Naive thymus-derived CD8-positive, alpha-beta T cell (primary cell): Measurements from ENCODE around the gene FRMD6. TPM values are rescaled to one million over a fixed set of nuclear protein-coding genes. Genes with fewer than 3 reads are reported as not detected.

Experiments
- ATAC-seq, 2 donors: fragments of 150-1000 bp; cut with Tn5 transposase in 1 of 2; sonication (Bioruptor Pico), chemical (Tn5 transposase) in 1 of 2; 1 replicate in 1 of 2; 2 replicates in 1 of 2; pipeline ENCODE4 v1.10.0; 2021; ENCODE audit warnings: mild to moderate bottlenecking in 2 of 2, moderate library complexity in 2 of 2
- POLR2A ChIA-PET: fragments of 350-600 bp; sonication (Branson Sonifier 250); formaldehyde crosslinking; loops from one replicate; lab custom pipeline; 2021; ENCODE audit warnings: antibody characterized with exemption; lab: Charles Lee
- DNase-seq, 10 donors: peaks; one replicate each; pipeline versions ENCODE4 v3.0.0 to v3.0.0-alpha.2; 2020 to 2022
- H3K27ac Mint-ChIP-seq, 10 donors: one replicate each; pipeline ENCODE4 v1.8.0; 2020 to 2022; ENCODE audit warnings: mild to moderate bottlenecking in 10 of 10, mixed read lengths in 10 of 10, moderate library complexity in 4 of 10, inconsistent platforms in 1 of 10
- H3K27me3 Mint-ChIP-seq, 5 donors: one replicate each; pipeline ENCODE4 v1.8.0; 2021 to 2022; ENCODE audit warnings: mixed read lengths in 5 of 5
- H3K36me3 Mint-ChIP-seq, 3 donors: one replicate each; pipeline ENCODE4 v1.8.0; 2020 to 2022; ENCODE audit warnings: mixed read lengths in 3 of 3, mild to moderate bottlenecking in 2 of 3, inconsistent platforms in 1 of 3
- H3K4me1 Mint-ChIP-seq, 4 donors: one replicate each; pipeline ENCODE4 v1.8.0; 2021 to 2022; ENCODE audit warnings: mixed read lengths in 4 of 4
- H3K4me3 Mint-ChIP-seq, 10 donors: one replicate each; pipeline ENCODE4 v1.8.0; 2020 to 2022; ENCODE audit warnings: mild to moderate bottlenecking in 10 of 10, mixed read lengths in 10 of 10, moderate library complexity in 6 of 10, inconsistent platforms in 1 of 10
- H3K9me3 Mint-ChIP-seq, 9 donors: one replicate each; pipeline ENCODE4 v1.8.0; 2020 to 2022; ENCODE audit warnings: mixed read lengths in 9 of 9, mild to moderate bottlenecking in 3 of 9, inconsistent platforms in 1 of 9, moderate library complexity in 1 of 9
- polyA plus RNA-seq, 3 donors: library from polyadenylated mRNA; unstranded; fragments of 300-500 nt; fragmentation: Illumina TruSeq; gene quantifications; one replicate each; pipeline ENCODE4 v1.2.3, GENCODE V29; 2021
- total RNA-seq, 8 experiments: library from RNA in 2 of 8; stranded (reverse) in 2 of 8; gene quantifications; one replicate each; pipeline ENCODE4 v1.2.3 and lab custom pipeline; 2021 to 2026

FRMD6 gene
- total and polyA plus RNA-seq, 5 experiments from 2014 or later, result 0.15 to 4.2 (median 0.44) TPM

DNA sequence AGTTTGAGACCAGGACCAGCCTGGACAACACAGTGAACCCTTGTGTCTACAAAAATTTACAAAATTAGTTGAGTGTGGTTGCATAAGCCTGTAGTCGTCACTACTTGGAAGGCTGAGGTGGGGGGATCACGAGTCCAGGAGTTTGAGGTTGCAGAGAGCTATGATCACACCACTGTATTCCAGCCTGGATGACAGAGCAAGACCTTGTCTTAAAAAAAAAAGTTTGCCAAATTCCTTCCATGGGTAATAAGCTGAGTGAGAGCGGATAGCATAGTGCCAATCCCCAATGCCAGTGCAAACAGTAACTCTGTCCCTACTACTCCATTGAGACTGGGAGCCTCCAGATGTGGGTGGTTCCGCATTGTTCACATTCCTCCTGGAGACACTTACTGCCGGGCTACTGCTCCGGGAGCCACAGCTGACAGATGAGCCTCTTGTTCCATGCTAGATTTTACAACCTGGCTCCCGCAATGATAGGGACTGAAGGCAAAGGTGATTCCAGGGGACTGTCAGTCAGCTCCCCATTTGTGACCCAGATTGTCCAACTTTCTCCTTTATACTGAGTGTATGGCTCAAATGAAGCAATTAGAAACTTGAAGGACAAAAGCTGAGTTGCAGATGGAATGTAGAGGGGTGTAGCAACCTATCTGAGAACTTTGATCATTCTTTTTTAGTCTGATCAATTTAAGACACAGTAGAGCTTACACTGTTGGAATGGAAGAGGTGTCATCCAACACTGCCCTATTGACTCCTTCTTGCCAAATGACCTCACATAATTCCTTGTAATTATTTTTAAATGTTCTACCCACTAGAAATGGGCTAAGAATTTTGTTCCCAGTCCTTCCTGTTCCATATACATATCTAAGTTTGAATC lies 13.4 kb upstream of the FRMD6 start:
- ATAC-seq, result no peak
- peak overlapping the region in 1 of 10 donors; percentile 20 for H3K4me3 Mint-ChIP-seq
- no peaks in the 10 kb centered on the region for H3K9me3 Mint-ChIP-seq
- no peaks in the 10 kb centered on the region for H3K36me3 Mint-ChIP-seq
- no peaks in the 10 kb centered on the region for H3K4me1 Mint-ChIP-seq
- peaks cover 8 to 28% (median 18%) of the 10 kb centered on the region in 5 donors for H3K27me3 Mint-ChIP-seq
- DNase-seq, result no peak
- H3K27ac Mint-ChIP-seq, result no peak overlapping the region
- POLR2A ChIA-PET, result no interaction called here

- no peaks in the 10 kb centered on the region for H3K9me3 Mint-ChIP-seq
- H3K4me1 Mint-ChIP-seq, result peaks cover 0 to 2% (median 0%) of the 10 kb centered on the region in 4 donors
- no peak overlapping the region for H3K4me3 Mint-ChIP-seq
- H3K27me3 Mint-ChIP-seq, result peaks cover 6 to 28% (median 13%) of the 10 kb centered on the region in 5 donors
- ATAC-seq (no peak), DNase-seq (no peak)
- H3K36me3 Mint-ChIP-seq, result no peaks in the 10 kb centered on the region
- no peak overlapping the region for H3K27ac Mint-ChIP-seq
- POLR2A ChIA-PET, result no interaction called here
Observed at GRCh38 chr14:51639668-51640316, 11.9 kb upstream of the FRMD6 start.

DNA sequence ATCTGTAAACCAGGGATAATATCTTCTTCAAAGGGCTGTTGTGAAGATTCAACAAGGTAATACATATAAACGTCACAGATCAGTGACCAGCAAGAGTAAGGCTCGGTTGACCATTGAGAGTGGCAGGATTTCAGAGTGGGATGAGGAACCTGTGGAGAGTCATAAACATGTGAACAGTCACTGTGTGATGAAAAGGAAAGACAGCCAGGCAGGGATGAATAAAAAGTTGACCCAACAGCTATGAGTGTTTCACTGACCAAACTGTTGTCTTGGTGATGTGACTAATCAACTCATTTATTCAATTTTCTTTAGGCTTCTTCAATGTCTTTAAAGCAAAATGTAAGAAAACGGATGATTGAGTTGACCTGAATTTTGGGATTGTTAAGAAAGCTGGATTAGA lies 8.6 kb upstream of the FRMD6 start:
- no peaks in the 10 kb centered on the region for H3K36me3 Mint-ChIP-seq
- H3K27ac Mint-ChIP-seq, result no peak overlapping the region
- H3K4me1 Mint-ChIP-seq, result peaks cover 0 to 2% (median 0%) of the 10 kb centered on the region in 4 donors
- no peak overlapping the region for H3K4me3 Mint-ChIP-seq
- ATAC-seq (no peak), DNase-seq (no peak)
- H3K9me3 Mint-ChIP-seq, result no peaks in the 10 kb centered on the region
- peaks cover 1 to 4% (median 2%) of the 10 kb centered on the region in 5 donors for H3K27me3 Mint-ChIP-seq
- POLR2A ChIA-PET, result no interaction called here

DNA sequence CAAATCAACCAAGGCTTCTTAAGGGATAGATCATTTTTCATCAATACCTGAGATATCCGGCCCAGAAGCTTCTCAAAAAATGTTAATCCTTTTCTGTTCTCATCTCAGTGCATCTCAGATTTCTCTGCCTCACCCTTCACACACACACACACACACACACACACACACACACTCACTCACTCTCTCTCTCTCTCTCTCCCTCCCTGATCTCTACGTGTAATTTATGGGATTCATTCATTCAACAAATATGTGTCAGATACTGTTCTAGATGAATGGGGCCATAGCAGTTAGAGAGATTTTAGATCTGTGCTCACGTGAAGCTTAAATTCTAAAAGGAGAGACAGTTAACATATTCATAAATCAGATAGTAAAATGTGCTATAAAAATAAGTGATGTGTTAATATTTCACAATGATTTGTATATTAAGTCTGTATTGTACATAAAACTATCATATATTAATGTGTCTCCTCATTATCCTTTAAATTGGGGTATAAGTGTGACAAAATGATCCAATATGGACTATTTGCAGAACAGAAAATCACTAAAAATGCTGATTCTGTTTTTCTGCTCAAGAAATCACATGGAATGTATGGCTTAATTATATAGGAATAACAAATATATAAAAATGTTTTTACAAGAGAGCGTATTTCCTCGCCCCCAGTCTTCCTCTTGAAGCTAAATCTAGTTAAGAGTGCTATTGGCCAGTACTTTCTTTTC lies 7.3 kb upstream of the FRMD6 start:
- Mint-ChIP-seq H3K4me1 (peaks cover 0 to 2% (median 0%) of the 10 kb centered on the region in 4 donors), H3K36me3 (no peaks in the 10 kb centered on the region), H3K27ac (no peak overlapping the region), H3K27me3 (peaks cover 0 to 2% (median 0%) of the 10 kb centered on the region in 5 donors), H3K4me3 (no peak overlapping the region), H3K9me3 (no peaks in the 10 kb centered on the region)
- no peak for ATAC-seq
- POLR2A ChIA-PET, result no interaction called here
- no peak for DNase-seq

GRCh38 chr14:51648296-51648695 lies 3.4 kb upstream of the FRMD6 start:
- DNase-seq, result no peak
- no peak overlapping the region for H3K4me3 Mint-ChIP-seq
- no peak for ATAC-seq
- peak overlapping the region in 1 of 10 donors; percentile 2 for H3K27ac Mint-ChIP-seq
- H3K27me3 Mint-ChIP-seq, result peaks cover 0 to 6% (median 2%) of the 10 kb centered on the region in 5 donors
- no peaks in the 10 kb centered on the region for H3K9me3 Mint-ChIP-seq
- POLR2A ChIA-PET, result no interaction called here
- H3K36me3 Mint-ChIP-seq, result no peaks in the 10 kb centered on the region
- H3K4me1 Mint-ChIP-seq, result peaks cover 5 to 14% (median 10%) of the 10 kb centered on the region in 4 donors

GRCh38 chr14:51650716-51651387 lies 858 bp upstream of the FRMD6 start:
- DNase-seq (no peak), ATAC-seq (no peak)
- Mint-ChIP-seq H3K4me1 (peaks cover 4 to 17% (median 13%) of the 10 kb centered on the region in 4 donors), H3K9me3 (no peaks in the 10 kb centered on the region), H3K27ac (peak overlapping the region in 8 of 10 donors; percentile 52 to 83 (median 58)), H3K4me3 (peak overlapping the region; percentile 74 to 88 (median 80)), H3K36me3 (no peaks in the 10 kb centered on the region), H3K27me3 (peaks cover 7 to 25% (median 15%) of the 10 kb centered on the region in 5 donors)
- POLR2A ChIA-PET, result interaction anchor here (2.0 kb wide), 1 partner anchor 196 kb away, joined by 8 read pairs; no protein-coding TSS in a partner anchor

DNA sequence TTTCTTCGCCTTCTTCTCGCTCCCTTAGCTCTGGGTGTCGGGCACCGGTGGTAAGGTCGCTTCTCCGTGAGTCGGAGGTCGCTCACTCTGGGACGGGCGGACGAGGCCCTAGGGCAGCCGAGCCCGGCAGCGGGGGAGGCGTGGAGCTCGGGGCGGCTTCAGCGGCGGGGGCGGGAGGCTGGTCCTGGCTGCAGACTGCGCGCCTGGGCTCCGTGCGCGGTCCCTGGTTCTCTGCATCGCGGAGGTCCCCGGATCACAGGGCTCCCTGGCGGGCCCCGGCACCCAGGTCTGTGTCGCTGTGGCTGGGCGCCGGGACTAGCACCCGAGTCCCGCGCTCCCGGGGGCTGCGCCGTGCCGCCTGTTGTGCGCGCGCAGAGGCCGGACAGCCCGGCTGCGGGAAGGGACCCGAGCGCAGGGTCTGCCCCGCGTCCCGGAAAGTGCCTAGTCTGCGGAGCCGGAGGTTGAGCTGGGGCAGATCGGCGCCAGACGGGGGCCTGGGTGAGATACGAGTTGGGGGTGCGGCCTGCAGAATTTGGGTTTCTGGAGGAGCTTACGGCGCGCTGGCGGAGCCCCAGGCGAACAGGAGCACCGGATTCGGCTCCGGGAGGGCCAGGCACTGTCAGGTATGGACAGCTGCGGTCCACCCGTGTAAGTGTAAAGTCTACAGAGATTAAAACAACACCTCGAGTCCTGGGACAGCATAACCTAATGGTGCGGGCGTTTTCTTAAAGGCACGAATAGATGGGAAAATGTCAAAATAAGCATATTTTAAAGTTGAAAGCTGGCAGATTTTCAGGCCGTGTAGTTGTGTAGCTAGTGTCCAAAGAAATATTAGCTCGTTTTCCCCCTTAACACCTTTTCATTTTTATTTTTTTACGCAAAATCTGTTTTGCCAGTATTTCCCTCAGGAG lies 713 bp downstream of the FRMD6 start:
- H3K9me3 Mint-ChIP-seq, result no peaks in the 10 kb centered on the region
- peak in 6 of 10 donors; percentile 6 to 62 (median 28) for DNase-seq
- peak; percentile 50 to 54 for ATAC-seq
- H3K4me1 Mint-ChIP-seq, result peaks cover 4 to 17% (median 13%) of the 10 kb centered on the region in 4 donors
- H3K4me3 Mint-ChIP-seq, result peak overlapping the region; percentile 78 to 88 (median 85)
- POLR2A ChIA-PET, result interaction anchor here (0.5 to 2.0 kb wide), 6 partner anchors 19 to 1050 kb away, joined by 3 to 8 read pairs (median 4); no protein-coding TSS in a partner anchor
- peaks cover 17 to 38% (median 29%) of the 10 kb centered on the region in 5 donors for H3K27me3 Mint-ChIP-seq
- no peaks in the 10 kb centered on the region for H3K36me3 Mint-ChIP-seq
- peak overlapping the region in 8 of 10 donors; percentile 16 to 83 (median 58) for H3K27ac Mint-ChIP-seq

GRCh38 chr14:51653079-51653774 lies 1.5 kb downstream of the FRMD6 start:
- peaks cover 4 to 17% (median 13%) of the 10 kb centered on the region in 4 donors for H3K4me1 Mint-ChIP-seq
- H3K9me3 Mint-ChIP-seq, result no peaks in the 10 kb centered on the region
- peak in 3 of 10 donors; percentile 4 to 19 (median 9) for DNase-seq

DNA sequence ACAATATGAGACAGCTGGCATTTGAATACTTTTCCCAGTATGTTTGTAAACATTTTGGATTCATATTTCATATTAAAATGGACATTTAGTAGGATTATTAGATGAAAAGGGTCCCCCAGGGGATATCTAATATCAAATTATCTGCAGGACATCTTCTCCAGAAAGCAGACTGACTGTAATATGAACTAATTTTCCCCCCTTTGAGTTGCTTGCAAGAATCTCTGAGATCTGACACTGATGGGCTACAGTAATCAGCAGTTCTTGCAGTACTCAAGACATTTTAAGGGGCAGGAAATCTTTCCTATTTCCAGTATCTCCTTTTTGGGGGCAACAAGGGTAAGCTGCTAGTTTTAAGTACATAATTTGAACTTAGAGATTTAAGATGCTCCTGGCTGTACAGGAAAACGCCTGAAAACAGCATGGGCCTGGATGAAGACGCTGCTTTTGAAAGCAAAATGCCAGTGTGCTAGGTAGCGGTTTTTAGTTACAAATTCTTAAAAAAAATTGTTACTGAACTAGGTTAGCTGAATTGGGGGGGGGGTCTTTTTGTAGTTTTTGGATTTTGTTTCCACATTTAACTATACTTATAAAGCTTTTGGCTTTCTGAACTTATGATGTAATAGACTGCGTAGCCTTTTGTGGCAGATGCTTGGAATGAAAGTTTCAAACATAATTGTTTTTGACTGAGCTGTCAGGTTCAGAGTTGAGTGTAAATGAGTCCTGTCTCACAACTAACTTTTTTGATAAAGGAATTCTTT lies 2.2 kb downstream of the FRMD6 start:
- Mint-ChIP-seq H3K4me1 (peaks cover 4 to 17% (median 13%) of the 10 kb centered on the region in 4 donors), H3K9me3 (no peaks in the 10 kb centered on the region), H3K27me3 (peaks cover 23 to 53% (median 36%) of the 10 kb centered on the region in 5 donors), H3K36me3 (peaks cover 0 to 2% (median 0%) of the 10 kb centered on the region in 3 donors), H3K27ac (no peak overlapping the region), H3K4me3 (peak overlapping the region in 2 of 10 donors; percentile 18 to 85)
- POLR2A ChIA-PET, result interaction anchor here (0.7 kb wide), 1 partner anchor 374 kb away, joined by 3 read pairs; no protein-coding TSS in a partner anchor
- no peak for DNase-seq
- no peak for ATAC-seq

More at GRCh38 chr14:51653079-51653774, 1.5 kb downstream of the FRMD6 start:
- peak overlapping the region; percentile 78 to 88 (median 85) for H3K4me3 Mint-ChIP-seq
- POLR2A ChIA-PET, result interaction anchor here (0.6 to 2.0 kb wide), 3 partner anchors 86 to 558 kb away, joined by 3 to 8 read pairs (median 3); no protein-coding TSS in a partner anchor
- ATAC-seq, result no peak
- H3K36me3 Mint-ChIP-seq, result peaks cover 0 to 1% (median 0%) of the 10 kb centered on the region in 3 donors
- peak overlapping the region in 4 of 10 donors; percentile 16 to 78 (median 50) for H3K27ac Mint-ChIP-seq
- H3K27me3 Mint-ChIP-seq, result peaks cover 19 to 46% (median 34%) of the 10 kb centered on the region in 5 donors

- Mint-ChIP-seq H3K27ac (no peak overlapping the region), H3K4me3 (no peak overlapping the region), H3K4me1 (peaks cover 4 to 17% (median 13%) of the 10 kb centered on the region in 4 donors), H3K9me3 (no peaks in the 10 kb centered on the region), H3K36me3 (peaks cover 0 to 2% (median 0%) of the 10 kb centered on the region in 3 donors), H3K27me3 (peaks cover 24 to 54% (median 36%) of the 10 kb centered on the region in 5 donors)
- no peak for DNase-seq
- ATAC-seq, result no peak
- POLR2A ChIA-PET, result interaction anchor here (0.7 kb wide), 1 partner anchor 375 kb away, joined by 3 read pairs; no protein-coding TSS in a partner anchor
Observed at GRCh38 chr14:51654533-51654845, 2.8 kb downstream of the FRMD6 start.
